Loucy (cell line): Measurements from ENCODE around the gene RPS6KB1.

ENCODE experiments used
- CTCF ChIP-seq: fragments of 200-600 bp; sonication (generic); conservative IDR thresholded peaks from 2 replicates; pipeline ENCODE4 v1.5.1; 2014; ENCODE audit warnings: mild to moderate bottlenecking, antibody characterized with exemption, low read length
- EZH2phosphoT487 ChIP-seq: fragments of 200-600 bp; IDR thresholded peaks from 2 replicates; pipeline ENCODE4 v1.6.1; 2018; ENCODE audit warnings: antibody characterized with exemption, mild to moderate bottlenecking, moderate library complexity, borderline replicate concordance

GRCh38 chr17:59846394-59847165 is 46.3 kb upstream of the RPS6KB1 start:
- TF ChIP-seq CTCF (no peak), EZH2phosphoT487 (no peak)
